ENCODE measurements around the gene ZFP28.

The ZFP28 gene

DNA sequence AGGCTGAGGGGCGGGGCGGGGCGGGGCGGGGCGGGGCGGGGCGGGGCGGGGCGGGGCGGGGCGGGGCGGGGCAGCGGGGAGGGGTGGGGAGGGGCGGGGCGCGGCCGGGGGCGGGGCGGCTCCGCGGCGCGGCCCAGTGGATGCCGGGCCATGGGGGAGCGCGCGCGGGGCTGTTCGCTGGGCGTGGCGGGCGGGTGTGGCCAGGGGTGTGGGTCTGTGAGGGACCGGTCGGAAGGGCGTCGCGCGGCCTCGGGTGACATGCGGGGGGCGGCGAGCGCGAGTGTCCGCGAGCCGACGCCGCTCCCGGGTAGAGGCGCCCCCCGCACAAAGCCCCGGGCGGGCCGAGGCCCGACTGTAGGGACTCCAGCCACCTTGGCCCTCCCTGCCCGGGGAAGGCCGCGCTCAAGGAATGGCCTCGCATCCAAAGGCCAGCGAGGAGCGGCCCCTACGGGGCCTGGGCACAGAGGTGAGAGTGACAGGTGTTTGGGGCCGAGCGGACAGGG, at the start of gene ZFP28:
ZFP28 (plus strand) TSS at position 188 of the 503 bp plus-strand sequence; CDS start at position 259, 71 bp downstream.
- in situ Hi-C loops (cut with MboI; ENCODE audit: low sequenced_read_pairs), result no loop called here

DNA sequence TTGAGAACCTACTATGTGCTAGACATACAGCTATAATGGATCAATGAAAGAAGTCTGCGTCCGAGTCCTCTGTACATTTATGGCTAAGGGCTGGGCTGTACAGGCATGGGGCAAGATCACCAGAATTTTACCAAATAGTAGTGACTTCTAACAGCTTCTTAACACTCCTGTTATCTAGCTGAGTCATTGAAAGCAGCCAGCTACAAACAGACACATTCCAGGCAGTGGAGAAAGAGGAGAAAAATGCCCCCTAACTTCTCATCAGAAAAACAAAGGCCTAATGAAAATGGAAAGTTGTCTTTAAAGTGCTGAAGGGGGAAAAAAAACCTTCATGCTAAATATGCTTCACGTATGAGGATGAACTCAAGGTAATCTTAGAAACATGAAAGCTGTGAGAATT, 47.3 kb upstream of the ZFP28 start:
- in situ Hi-C loops (cut with MboI; ENCODE audit: low sequenced_read_pairs), result no loop called here

DNA sequence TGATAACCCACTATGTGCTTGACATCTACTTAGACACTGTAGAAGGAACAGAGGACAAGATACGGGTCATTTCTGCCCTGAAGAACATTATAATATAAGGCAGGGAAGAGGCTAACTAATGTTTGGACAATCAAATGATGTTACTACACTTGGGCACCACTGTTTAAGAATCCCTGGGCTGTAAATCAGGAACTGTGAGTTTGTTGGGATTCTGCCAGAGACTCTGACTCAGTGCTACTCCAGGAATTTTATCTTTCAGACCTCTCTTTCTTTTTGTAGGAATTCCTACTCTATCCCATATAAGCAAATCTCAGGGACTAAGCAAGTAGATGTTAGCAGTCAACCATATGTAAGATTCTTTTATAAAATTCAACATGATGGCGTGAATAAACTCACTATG, 34.2 kb upstream of the ZFP28 start:
- in situ Hi-C loops (cut with MboI; ENCODE audit: low sequenced_read_pairs), result no loop called here

DNA sequence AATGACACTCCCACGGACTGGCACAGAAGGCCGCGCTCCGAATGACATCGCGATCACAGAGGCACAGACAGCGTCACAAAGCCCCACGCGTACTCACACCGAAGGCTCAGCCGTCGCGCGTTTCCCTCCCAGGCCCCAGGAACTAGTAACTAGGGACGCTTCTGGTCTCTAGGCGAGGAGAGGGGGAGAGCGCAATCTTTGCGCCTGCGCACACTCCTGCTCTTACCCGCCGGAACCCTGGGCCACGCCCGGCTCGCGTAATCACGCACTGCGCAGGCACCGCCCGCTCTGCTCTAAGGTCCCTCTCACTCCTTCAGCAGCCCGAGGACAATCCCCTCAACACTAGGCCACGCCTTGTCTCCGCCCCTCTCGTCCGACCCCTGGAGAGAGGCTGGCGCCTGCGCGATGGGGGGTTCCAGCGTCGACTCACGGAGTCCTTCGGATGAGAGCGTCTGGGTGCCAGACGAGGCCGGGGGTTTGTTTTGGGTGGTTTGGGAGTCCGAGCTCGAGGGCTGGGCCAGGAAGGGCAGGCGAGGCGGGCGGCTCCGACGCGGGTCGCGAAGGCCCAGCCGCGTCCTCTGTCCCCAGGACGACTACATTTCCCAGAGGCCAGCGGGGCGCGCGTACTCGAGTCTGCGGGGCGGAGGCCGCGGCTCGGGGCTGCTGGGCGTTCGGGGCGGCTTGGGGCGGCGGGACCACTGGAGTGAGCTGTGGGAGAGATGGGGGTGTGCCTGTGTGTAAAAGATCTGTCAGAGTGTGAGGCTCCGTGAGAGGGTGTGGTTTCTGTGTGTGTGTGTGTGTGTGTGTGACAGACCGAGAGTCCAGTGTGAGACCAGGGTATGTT, 31.1 kb upstream of the ZFP28 start, which contains the start of gene ZNF471:
ZNF471 (plus strand) TSS at position 410 of the 844 bp plus-strand sequence. CDS start 3,717 bp downstream, outside the sequence.
- in situ Hi-C loops (cut with MboI; ENCODE audit: low sequenced_read_pairs), result no loop called here

DNA sequence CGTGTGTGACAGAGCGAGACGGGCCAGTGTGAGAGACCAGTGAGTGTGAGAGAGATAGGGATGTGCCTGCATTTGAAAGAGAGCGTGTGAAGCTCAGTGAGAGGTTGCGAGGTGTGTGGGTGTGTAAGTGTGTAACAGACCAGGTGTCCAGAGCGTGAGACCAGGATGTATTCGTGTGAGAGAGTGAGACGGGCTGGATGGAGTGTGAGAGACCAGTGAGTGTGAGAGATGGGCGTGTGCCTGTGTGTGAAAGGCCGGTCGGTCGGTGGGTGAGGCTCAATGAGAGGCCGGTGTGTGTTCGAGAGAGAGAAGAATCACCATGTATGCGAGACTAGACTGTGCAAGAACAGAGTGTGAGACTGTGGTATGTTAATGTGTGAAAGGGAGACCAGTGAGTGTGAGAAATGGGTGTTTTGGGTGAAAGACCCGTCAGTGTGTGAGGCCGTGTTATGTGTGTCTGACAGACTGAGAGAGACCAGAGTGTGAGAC, 30.4 kb upstream of the ZFP28 start:
- in situ Hi-C loops (cut with MboI; ENCODE audit: low sequenced_read_pairs), result no loop called here

DNA sequence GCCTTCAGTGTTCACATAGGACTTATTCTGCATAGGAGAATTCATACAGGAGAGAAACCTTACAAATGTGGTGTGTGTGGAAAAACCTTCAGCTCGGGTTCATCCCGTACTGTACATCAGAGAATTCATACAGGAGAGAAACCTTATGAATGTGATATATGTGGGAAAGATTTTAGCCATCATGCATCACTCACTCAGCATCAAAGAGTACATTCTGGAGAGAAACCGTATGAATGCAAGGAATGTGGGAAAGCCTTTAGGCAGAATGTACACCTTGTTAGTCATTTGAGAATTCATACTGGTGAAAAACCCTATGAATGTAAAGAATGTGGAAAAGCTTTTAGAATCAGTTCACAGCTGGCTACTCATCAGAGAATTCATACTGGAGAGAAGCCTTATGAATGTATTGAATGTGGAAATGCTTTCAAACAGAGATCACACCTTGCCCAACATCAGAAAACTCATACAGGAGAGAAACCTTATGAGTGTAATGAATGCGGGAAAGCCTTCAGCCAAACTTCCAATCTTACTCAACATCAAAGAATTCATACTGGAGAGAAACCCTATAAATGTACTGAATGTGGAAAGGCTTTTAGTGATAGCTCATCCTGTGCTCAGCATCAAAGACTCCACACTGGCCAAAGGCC, 13.4 kb upstream of the ZFP28 start:
- in situ Hi-C loops (cut with MboI; ENCODE audit: low sequenced_read_pairs), result no loop called here

DNA sequence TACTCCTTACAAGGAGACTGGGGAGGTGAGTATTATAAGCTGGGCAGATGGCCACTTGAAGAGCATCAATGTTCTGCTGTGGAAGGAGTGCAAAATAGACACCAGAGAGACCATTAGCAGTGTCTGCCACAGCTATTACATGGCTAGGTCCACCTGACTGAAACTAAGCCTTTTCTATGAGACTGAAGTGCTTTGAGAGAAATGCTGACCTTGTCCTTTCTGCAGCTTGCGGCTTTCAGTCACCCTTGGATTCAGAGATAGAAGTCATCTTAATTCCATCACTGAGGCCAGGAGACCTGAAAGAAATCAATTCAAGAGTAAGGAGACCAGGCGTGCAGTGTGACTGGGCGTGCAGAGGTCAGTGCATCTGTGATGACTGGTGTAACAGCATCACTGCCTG, 1.3 kb upstream of the ZFP28 start:
- in situ Hi-C loops (cut with MboI; ENCODE audit: low sequenced_read_pairs), result no loop called here

DNA sequence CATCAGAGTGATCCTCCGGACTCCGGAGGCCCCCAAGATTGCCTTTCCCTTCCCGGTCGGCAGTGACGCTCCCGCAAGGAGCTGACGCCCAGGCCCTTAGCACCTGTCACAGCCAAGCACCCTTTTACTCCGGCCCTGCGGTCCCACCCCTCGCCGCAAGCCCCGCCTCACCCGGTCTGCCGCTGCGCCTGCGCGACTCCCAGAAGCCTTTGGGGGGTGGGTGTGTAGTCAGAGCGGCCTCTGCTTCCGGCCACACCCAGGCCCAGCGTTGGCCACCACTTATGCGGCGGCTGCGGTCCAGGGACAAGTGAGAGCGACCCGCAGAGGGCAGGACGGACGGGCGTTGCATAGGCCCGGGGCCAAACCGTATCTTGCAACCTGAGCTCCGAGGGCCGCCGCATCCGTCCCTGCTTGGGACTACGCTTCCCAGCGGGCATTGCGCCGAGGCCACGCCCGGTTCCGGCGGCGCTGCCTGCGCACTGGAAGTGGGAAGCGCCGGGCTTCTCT, 441 bp upstream of the ZFP28 start:
- in situ Hi-C loops (cut with MboI; ENCODE audit: low sequenced_read_pairs), result no loop called here

DNA sequence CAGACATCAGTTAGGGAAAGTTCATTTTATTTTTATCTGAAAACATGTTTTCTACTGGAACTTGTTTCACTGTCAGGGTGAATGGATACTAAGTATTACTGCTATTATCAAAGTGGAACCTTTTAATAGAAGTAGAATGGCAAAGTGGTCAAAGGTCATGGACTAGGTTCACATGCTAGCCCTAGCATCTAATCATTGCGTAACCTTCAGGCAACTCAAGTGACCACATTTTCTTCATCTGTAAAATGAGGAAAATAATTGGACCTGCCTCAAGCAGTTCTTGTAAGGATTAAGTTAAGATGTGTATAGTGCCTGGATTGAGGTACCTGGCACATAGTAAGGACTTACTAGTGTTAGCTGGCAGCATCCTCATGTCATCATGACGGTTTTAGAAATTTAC, 5.0 kb downstream of the ZFP28 start:
- in situ Hi-C loops (cut with MboI; ENCODE audit: low sequenced_read_pairs), result no loop called here

DNA sequence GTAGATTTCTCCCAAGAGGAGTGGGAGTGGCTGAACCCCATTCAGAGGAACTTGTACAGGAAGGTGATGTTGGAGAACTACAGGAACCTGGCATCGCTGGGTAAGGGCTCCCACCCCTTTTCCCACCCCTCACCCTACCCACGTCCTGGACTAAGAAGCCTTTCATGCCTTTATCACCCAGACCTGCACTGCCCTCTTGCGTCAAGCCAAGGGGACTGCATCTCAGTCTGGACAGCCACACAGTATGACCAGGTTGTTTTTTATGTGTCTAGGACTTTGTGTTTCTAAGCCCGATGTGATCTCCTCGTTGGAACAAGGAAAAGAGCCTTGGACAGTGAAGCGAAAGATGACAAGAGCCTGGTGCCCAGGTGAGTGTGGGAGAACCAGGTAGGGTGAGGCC, 8.8 kb downstream of the ZFP28 start:
- in situ Hi-C loops (cut with MboI; ENCODE audit: low sequenced_read_pairs), result no loop called here

DNA sequence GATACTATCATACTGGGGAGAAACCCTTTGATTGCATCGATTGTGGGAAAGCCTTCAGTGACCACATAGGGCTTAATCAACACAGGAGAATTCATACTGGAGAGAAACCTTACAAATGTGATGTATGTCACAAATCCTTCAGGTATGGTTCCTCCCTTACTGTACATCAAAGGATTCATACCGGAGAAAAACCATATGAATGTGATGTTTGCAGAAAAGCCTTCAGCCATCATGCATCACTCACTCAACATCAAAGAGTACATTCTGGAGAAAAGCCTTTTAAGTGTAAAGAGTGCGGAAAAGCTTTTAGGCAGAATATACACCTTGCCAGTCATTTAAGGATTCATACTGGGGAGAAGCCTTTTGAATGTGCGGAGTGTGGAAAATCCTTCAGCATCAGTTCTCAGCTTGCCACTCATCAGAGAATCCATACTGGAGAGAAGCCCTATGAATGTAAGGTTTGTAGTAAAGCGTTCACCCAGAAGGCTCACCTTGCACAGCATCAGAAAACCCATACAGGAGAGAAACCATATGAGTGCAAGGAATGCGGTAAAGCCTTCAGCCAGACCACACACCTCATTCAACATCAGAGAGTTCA, 15.6 kb downstream of the ZFP28 start:
- in situ Hi-C loops (cut with MboI; ENCODE audit: low sequenced_read_pairs), result no loop called here

DNA sequence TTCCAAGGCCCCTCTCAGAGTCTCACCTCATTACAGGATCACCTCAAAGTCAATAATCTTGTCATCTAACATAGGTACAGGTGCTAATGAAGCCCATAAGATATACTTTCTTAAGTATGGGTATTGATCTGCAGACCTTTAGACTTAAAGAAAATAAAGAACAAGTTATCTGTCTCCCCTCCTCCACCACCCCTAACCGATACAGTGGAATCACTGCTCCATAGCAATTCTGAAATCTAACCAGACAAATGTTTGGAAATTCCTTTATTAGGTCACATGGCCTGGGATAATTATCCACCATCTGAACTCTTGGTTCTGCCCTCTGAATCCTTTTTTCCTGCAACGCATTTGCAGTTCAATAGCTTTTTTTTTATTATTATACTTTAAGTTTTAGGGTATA, 24.0 kb downstream of the ZFP28 start:
- in situ Hi-C loops (cut with MboI; ENCODE audit: low sequenced_read_pairs), result no loop called here

DNA sequence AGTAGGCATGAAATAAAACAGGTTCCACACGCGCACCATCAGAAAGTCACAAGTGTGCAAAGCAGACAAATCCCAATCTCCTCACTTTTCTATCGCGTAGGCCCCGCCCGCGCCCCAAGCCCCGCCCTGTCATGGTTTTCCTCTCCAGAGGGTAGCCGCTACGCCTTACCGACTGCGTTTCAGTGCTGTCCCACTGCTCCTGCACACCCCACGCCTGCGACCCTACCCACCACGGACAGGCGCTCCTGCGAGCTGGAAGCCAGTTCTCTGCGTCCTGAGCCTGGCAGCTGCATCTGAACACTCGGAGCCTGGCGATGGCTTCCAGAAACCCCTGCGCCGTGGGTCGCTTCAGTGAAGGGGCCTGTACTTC, 28.1 kb downstream of the ZFP28 start:
- in situ Hi-C loops (cut with MboI; ENCODE audit: low sequenced_read_pairs), result no loop called here

DNA sequence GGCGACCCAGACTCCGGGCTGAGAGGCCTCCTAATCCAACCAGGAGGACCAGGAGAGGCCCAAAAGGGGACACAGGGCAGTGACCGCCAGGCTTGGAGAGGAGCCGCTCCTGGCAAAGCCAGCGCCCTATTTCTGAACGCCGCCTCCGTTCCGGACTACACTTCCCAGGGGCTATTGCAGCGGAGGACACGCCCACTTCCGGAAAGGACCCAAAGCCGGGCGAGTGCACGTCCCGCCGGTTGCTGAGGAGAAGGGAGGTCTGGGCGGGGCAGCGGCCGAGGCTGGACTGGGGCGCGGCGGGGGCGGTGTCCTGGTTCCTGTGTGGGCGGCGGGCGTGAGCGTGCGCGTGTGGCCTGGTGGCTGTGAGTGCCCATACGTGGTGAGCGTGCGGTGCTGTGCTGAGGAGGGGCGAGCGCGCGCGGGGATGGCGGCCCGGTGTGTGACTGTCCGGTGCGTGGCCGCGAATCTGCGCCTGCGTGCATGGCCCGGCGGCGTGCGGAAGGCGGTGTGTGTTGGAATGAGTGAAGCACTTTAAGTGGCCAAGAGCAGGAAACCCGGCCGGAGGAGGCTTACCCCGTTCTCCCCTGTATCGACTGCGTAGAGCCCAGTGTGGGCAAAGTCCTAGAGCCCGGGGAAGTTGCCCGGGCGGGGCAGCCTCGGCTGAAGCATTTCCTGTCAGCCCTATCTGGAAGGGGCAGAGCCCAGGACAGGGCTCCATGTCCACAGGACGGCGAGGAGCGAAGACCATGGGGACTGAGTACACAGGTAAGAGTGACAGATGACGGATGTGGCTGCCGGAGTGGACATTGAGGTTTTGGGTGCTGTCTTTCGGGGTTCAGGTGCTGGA, 28.7 kb downstream of the ZFP28 start, which contains the start of gene ZNF470:
ZNF470 (plus strand) TSS at position 195 of the 847 bp plus-strand sequence. CDS start 2,844 bp downstream, outside the sequence.
- in situ Hi-C loops (cut with MboI; ENCODE audit: low sequenced_read_pairs), result no loop called here

DNA sequence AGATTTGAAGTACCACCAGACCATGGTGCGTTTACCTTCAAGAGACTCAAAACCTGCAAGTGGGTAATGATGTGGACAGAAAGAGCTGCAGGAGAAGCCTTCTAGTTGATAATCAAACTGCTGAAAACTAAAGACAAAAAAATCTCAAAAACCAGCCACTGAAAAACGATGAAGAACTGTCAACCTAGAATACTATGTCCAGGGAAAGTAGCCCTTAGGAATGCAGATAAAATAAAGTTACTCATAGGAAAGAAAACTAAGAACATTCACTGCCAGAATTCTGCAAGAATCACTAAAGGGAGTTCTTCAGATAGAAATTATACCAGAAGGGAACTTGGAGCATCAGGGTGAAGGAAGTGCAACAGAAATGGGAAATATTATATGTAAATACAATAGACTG, 33.8 kb downstream of the ZFP28 start:
- in situ Hi-C loops (cut with MboI; ENCODE audit: low sequenced_read_pairs), result no loop called here

DNA sequence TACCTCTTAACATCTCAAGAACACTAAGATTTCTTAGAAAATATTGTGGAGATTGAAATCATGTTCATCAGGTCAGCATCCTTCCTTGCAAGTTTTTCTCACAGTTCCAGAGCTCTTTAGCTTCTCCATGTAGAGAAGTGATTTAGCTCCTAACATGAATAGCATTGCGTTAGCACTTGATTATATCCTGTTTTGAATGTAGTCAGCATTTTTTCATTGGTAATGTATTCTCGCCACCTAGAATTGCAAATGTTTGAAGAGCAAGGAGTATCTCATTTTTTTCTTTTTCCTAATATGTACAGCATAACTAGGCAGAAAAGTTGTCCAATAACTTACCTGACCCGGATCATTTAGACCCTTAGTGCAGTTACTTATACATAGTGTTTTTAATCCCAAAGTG, 35.2 kb downstream of the ZFP28 start:
- in situ Hi-C loops (cut with MboI; ENCODE audit: low sequenced_read_pairs), result no loop called here

DNA sequence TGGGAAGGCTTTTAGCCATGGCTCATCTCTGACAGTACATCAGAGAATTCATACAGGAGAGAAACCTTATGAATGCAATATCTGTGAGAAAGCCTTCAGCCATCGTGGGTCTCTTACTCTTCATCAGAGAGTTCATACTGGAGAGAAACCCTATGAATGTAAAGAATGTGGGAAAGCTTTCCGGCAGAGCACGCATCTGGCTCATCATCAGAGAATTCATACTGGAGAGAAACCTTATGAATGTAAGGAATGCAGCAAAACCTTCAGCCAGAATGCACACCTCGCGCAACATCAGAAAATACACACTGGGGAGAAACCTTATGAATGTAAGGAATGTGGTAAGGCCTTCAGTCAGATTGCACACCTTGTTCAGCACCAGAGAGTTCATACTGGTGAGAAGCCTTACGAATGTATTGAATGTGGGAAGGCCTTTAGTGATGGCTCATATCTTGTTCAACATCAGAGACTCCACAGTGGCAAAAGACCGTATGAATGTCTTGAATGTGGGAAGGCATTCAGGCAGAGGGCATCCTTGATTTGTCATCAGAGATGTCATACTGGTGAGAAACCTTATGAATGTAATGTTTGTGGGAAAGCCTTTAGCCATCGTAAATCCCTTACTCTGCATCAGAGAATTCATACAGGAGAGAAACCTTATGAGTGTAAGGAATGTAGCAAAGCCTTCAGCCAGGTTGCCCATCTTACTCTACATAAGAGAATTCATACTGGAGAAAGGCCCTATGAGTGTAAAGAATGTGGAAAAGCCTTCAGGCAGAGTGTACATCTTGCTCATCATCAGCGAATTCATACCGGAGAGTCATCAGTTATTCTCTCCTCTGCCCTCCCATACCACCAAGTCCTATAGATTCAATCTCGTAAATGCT, 39.2 kb downstream of the ZFP28 start:
- in situ Hi-C loops (cut with MboI; ENCODE audit: low sequenced_read_pairs), result no loop called here

DNA sequence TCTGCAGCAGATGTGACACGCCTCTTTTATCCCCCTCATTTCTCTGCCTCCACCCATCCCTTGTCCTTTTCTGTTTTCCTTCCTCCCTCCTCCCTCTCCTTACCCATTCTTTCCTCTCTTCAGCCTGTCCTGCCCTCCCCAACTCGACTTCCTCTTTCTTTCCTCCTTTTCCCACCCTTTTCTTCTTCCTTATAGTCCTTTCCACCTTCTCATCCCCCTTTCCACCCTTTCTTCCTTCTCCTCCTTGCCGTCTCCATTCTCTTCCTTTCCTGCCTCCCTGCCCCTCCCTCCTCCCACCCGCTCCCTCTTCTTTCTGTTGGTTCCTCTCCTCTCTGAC, 55.7 kb downstream of the ZFP28 start:
- in situ Hi-C loops (cut with MboI; ENCODE audit: low sequenced_read_pairs), result no loop called here

DNA sequence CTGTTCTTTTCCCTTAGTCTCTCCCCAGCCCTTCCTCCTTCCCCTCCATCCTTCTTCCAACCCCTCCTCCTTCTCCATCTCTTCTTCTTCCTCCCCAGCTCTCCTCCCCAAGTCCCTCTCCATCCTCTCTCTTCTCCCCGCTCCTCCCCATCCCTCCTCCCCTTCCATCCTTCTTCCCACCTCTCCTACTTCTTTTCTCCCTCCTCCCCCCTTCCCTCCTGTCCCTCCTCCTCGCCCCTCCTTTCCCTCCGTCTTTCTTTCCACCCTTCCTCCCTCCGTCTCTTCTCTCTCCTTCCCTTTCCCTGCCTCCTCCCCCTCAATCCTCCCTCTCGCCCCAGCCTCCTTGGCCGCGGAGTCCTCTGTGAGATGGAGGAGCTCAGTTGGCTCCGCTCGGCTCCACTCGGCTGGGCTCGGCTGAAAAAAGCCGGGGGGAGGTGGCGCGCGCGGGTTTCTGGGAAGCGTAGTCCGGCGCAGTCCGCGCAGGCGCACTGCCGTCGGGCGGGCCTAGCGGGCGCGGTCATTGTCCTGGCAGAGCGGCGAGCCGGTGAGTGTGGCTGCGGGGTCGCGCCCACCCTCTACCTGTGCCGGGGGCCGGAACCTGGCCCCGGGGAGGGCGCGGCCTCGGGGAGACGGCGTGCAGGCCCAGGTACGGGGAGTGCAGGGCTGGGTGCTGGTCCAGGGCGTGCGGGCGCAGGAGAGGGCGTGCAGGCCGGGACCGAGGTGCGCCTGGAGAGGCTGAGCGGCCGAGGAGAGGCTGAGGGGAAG, 56.2 kb downstream of the ZFP28 start, which contains the start of gene ZNF71:
ZNF71 (plus strand) TSS at position 520 of the 765 bp plus-strand sequence. CDS start 6,257 bp downstream, outside the sequence.
- in situ Hi-C loops (cut with MboI; ENCODE audit: low sequenced_read_pairs), result no loop called here

Data from hTERT RPE-1 (cell line).